Esophagus squamous epithelium (tissue), 4 donors: ENCODE measurements around the gene MRM3.

Experiments
- POLR2A ChIP-seq, 4 donors: fragments of 450-650 bp; IDR thresholded peaks; one replicate each; pipeline ENCODE4 v1.6.1; 2017; ENCODE audit warnings: antibody characterized with exemption in 4 of 4, mild to moderate bottlenecking in 4 of 4, moderate library complexity in 3 of 4
- TF ChIP-seq, protein P1 (sequence below), 6 experiments: fragments of 450-650 bp in 4 of 6; fragments of 200-600 bp in 2 of 6; sonication (generic) in 2 of 6; IDR thresholded peaks; one replicate each; pipeline ENCODE4 v1.5.1; 2016 to 2019; ENCODE audit warnings: antibody characterized with exemption in 6 of 6, mild to moderate bottlenecking in 4 of 6, moderate library complexity in 4 of 6

DNA sequence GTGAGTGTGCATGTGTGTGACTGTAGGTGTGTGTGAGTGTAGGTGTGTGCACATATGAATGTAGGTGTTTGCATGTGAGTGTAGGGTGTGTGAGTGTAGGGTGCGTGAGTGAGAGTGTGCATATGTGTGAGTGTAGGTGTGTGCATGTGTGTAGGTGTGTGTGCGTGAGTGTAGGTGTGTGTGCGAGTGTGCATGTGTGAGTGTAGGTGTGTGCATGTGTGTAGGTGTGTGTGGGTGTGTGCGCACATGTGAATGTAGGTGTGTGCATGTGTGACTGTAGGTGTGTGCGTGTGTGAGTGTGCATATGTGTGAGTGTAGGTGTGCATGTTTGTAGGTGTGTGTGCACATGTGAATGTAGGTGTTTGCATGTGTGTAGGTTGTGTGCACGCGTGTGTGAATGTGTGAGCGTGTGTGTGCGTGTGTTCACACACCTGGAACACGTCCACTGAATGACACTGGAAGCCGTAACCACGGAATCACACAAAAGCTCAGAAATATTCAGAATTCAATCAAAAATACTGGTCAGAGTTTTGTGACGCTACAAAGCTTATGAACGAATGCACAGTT lies 30.6 kb downstream of the MRM3 start:
- TF ChIP-seq, protein P1, sequence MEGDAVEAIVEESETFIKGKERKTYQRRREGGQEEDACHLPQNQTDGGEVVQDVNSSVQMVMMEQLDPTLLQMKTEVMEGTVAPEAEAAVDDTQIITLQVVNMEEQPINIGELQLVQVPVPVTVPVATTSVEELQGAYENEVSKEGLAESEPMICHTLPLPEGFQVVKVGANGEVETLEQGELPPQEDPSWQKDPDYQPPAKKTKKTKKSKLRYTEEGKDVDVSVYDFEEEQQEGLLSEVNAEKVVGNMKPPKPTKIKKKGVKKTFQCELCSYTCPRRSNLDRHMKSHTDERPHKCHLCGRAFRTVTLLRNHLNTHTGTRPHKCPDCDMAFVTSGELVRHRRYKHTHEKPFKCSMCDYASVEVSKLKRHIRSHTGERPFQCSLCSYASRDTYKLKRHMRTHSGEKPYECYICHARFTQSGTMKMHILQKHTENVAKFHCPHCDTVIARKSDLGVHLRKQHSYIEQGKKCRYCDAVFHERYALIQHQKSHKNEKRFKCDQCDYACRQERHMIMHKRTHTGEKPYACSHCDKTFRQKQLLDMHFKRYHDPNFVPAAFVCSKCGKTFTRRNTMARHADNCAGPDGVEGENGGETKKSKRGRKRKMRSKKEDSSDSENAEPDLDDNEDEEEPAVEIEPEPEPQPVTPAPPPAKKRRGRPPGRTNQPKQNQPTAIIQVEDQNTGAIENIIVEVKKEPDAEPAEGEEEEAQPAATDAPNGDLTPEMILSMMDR (IDR thresholded peaks at IDR 0.05) = no peak
- TF ChIP-seq POLR2A (IDR thresholded peaks at IDR 0.05) = no peak
